ENCODE results near the gene DOCK7. TPM values are rescaled to one million over a fixed set of nuclear protein-coding genes. Genes with fewer than 3 reads are reported as not detected.

The DOCK7 gene
- total and polyA plus RNA-seq, 7 donors: 3.1 to 12.9 (median 7.0) TPM

DNA sequence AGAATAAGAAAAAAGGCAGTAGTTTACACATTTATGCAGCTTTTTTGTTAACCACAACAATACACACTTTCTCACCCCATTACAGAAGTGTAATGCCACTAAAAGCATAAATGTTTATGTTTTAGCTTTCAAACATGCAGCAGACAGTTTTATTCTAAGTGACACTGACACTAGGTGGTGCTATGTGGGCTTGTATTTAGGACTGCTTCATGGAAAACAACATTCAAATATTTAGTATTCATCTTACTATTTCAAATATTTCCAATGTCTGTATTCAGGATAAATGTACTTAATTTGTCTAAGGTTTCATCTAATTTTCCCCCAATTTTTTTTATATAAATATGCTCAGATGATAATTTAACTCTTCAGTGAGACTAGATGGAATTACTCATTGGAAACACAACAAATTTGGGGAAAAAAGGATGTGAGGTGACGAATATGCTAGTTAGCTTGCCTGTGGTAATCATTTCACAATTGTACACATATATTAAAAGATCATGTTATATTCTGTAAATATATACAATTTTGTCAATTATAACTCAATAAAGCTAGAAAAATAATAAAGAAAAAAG lies 179.9 kb downstream of the DOCK7 start:
- TF ChIP-seq, protein P1, sequence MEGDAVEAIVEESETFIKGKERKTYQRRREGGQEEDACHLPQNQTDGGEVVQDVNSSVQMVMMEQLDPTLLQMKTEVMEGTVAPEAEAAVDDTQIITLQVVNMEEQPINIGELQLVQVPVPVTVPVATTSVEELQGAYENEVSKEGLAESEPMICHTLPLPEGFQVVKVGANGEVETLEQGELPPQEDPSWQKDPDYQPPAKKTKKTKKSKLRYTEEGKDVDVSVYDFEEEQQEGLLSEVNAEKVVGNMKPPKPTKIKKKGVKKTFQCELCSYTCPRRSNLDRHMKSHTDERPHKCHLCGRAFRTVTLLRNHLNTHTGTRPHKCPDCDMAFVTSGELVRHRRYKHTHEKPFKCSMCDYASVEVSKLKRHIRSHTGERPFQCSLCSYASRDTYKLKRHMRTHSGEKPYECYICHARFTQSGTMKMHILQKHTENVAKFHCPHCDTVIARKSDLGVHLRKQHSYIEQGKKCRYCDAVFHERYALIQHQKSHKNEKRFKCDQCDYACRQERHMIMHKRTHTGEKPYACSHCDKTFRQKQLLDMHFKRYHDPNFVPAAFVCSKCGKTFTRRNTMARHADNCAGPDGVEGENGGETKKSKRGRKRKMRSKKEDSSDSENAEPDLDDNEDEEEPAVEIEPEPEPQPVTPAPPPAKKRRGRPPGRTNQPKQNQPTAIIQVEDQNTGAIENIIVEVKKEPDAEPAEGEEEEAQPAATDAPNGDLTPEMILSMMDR (IDR thresholded peaks at IDR 0.05): peak; percentile 58
- Histone ChIP-seq H3K27ac (no peak overlapping the region), H3K9me3 (no peaks in the 10 kb centered on the region), H3K27me3 (ENCODE audit: insufficient read depth in 3 of 3, low read length in 2 of 3) (no peaks in the 10 kb centered on the region), H3K36me3 (ENCODE audit: insufficient read depth in 1 of 2, low read depth in 1 of 2) (peaks cover 0 to 58% of the 10 kb centered on the region in 2 donors), H3K4me1 (no peaks in the 10 kb centered on the region), H3K4me3 (no peak overlapping the region)
- ATAC-seq (peak in 1 of 4 donors; percentile 62), DNase-seq (no peak)
- 92 to 96% (median 94%) methylated on average over 1 of the region's 1 CpG for WGBS, 3 donors
- intact Hi-C loops (cut with DNase I): loop anchor here in 1 of 2 donors (5.0 kb wide), 1 partner anchor 239 kb away; no protein-coding TSS in a partner anchor

DNA sequence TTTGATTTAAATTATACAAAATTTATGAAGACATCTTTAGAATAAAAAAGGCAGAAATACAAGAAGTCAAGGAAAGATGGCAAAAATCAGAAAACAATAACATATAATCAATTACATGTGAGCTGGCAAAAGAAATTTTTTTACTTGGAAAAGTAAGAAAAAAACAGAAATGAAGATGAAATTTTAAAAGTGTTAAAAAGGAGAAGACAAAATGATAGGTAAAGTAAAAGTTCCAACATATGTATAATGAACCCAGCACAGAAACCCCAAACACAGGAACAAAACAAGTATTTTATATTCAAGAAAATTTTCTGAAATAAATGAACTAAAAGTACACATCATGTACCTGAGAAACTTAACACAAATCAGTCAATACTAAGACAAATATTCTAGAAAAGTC lies 188.0 kb downstream of the DOCK7 start:
- no peak overlapping the region for H3K4me3 ChIP-seq
- TF ChIP-seq, protein P1 (IDR thresholded peaks at IDR 0.05): no peak
- H3K36me3 ChIP-seq (ENCODE audit: insufficient read depth in 1 of 2, low read depth in 1 of 2): peaks cover 0 to 14% of the 10 kb centered on the region in 2 donors
- H3K4me1 ChIP-seq: no peaks in the 10 kb centered on the region
- no peak overlapping the region for H3K27ac ChIP-seq
- intact Hi-C loops (cut with DNase I): no loop called here
- no peaks in the 10 kb centered on the region for H3K27me3 ChIP-seq (ENCODE audit: insufficient read depth in 3 of 3, low read length in 2 of 3)
- H3K9me3 ChIP-seq: no peaks in the 10 kb centered on the region
- DNase-seq: no peak
- ATAC-seq: no peak

- H3K4me3 ChIP-seq: no peak overlapping the region
- H3K27ac ChIP-seq: no peak overlapping the region
- ATAC-seq (no peak), DNase-seq (no peak)
- H3K4me1 ChIP-seq: no peaks in the 10 kb centered on the region
- H3K27me3 ChIP-seq (ENCODE audit: insufficient read depth in 3 of 3, low read length in 2 of 3): no peaks in the 10 kb centered on the region
- H3K9me3 ChIP-seq: no peaks in the 10 kb centered on the region
- peaks cover 0 to 56% of the 10 kb centered on the region in 2 donors for H3K36me3 ChIP-seq (ENCODE audit: insufficient read depth in 1 of 2, low read depth in 1 of 2)
- intact Hi-C loops (cut with DNase I): no loop called here
- TF ChIP-seq, protein P1 (IDR thresholded peaks at IDR 0.05): no peak
- WGBS, 3 donors: 95 to 97% (median 96%) methylated on average over 4 of the region's 4 CpGs
These were observed 194.0 kb downstream of the DOCK7 start for GRCh38 chr1:62494137-62494536.

DNA sequence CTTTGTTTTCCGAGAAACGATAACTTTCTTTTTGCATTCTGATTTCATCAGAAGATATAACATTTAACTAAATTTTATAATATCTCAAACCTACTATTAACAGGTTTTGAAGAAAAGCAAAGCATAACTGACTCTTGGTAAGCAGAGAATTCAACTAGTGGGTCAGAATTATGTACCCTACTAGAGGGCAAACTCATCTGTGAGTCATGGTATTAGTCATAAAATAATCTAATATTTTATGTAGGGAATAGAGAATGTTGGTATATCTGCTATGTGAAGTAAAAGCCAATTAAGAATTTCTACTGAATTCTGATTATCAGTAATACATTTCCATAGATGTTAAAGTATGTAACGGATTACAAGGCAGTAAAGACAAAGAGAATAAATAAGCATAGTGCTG lies 194.5 kb downstream of the DOCK7 start:
- H3K4me1 ChIP-seq: no peaks in the 10 kb centered on the region
- no peak for ATAC-seq
- H3K9me3 ChIP-seq: no peaks in the 10 kb centered on the region
- no peak overlapping the region for H3K4me3 ChIP-seq
- 95 to 98% (median 96%) methylated on average over 3 of the region's 3 CpGs for WGBS, 3 donors
- intact Hi-C loops (cut with DNase I): no loop called here
- H3K36me3 ChIP-seq (ENCODE audit: insufficient read depth in 1 of 2, low read depth in 1 of 2): peaks cover 0 to 61% of the 10 kb centered on the region in 2 donors
- DNase-seq: no peak
- TF ChIP-seq, protein P1 (IDR thresholded peaks at IDR 0.05): no peak
- no peak overlapping the region for H3K27ac ChIP-seq
- H3K27me3 ChIP-seq (ENCODE audit: insufficient read depth in 3 of 3, low read length in 2 of 3): no peaks in the 10 kb centered on the region

DNA sequence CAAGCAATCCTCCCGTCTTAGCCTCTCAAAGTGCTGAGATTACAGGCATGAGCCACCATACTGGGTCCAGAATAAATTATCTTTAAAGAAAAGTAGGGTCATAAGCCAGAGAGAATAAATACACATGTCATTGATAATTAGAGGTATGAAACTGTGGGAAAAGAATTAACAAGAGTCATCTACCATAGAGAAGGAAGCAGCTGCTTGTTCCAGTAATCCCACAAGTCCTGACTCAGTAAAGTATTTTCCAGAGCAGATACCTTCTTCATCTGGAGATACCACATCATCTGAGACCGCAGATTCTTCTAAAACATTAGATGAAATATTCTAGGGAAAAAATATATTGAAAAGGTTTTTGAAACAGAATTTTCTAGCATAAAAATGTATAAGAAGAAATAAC lies 195.7 kb downstream of the DOCK7 start:
- no peak for DNase-seq
- ATAC-seq: no peak

More for the DNA sequence above, 195.7 kb downstream of the DOCK7 start:
- no peak overlapping the region for H3K4me3 ChIP-seq
- no peak overlapping the region for H3K27ac ChIP-seq
- no peaks in the 10 kb centered on the region for H3K9me3 ChIP-seq
- peaks cover 0 to 69% of the 10 kb centered on the region in 2 donors for H3K36me3 ChIP-seq (ENCODE audit: insufficient read depth in 1 of 2, low read depth in 1 of 2)
- TF ChIP-seq, protein P1 (IDR thresholded peaks at IDR 0.05): no peak
- WGBS, 3 donors: 96 to 98% (median 97%) methylated on average over 2 of the region's 2 CpGs
- intact Hi-C loops (cut with DNase I): no loop called here
- no peaks in the 10 kb centered on the region for H3K27me3 ChIP-seq (ENCODE audit: insufficient read depth in 3 of 3, low read length in 2 of 3)
- H3K4me1 ChIP-seq: no peaks in the 10 kb centered on the region
